GM23338 (cell line): ENCODE data around the gene SIRPA. TPM values are rescaled to one million over a fixed set of nuclear protein-coding genes. Genes with fewer than 3 reads are reported as not detected.

Experiments used
- ATAC-seq: fragments of 200-7000 bp; cut with Tn5 transposase; 3 replicates; pipeline ENCODE4 v1.9.1; 2020
- DNase-seq: peaks from one replicate; pipeline ENCODE4 v3.0.0-alpha.2; 2015; ENCODE audit warnings: low spot score
- H2AFZ ChIP-seq: fragments of 200-600 bp; sonication (generic); 2 replicates; pipeline ENCODE4 v1.8.0; 2016; ENCODE audit warnings: antibody characterized with exemption, mild to moderate bottlenecking, moderate library complexity
- H3F3A ChIP-seq: fragments of 200-600 bp; sonication (generic); replicated peaks from 2 replicates; pipeline ENCODE4 v1.8.0; 2017; ENCODE audit warnings: antibody characterized with exemption, mixed run types, low read depth
- H3K27ac ChIP-seq: fragments of 200-600 bp; sonication (generic); 2 replicates; pipeline ENCODE4 v1.6.1; 2016; ENCODE audit warnings: low read depth
- H3K27me3 ChIP-seq: fragments of 200-600 bp; sonication (generic); 2 replicates; pipeline ENCODE4 v1.8.0; 2016; ENCODE audit warnings: mild to moderate bottlenecking, mixed run types, moderate library complexity; ENCODE audit not compliant: insufficient read depth
- H3K36me3 ChIP-seq: fragments of 200-600 bp; sonication (generic); 2 replicates; pipeline ENCODE4 v1.8.0; 2016; ENCODE audit warnings: mild to moderate bottlenecking; ENCODE audit not compliant: insufficient read depth
- H3K4me1 ChIP-seq: fragments of 200-600 bp; sonication (generic); 2 replicates; pipeline ENCODE4 v1.8.0; 2016; ENCODE audit warnings: mild to moderate bottlenecking, moderate library complexity; ENCODE audit not compliant: insufficient read depth
- H3K4me2 ChIP-seq: fragments of 200-600 bp; sonication (generic); 2 replicates; pipeline ENCODE4 v1.7.1; 2017; ENCODE audit warnings: mixed run types
- H3K4me3 ChIP-seq: fragments of 200-600 bp; sonication (generic); 2 replicates; pipeline ENCODE4 v1.6.1; 2016; ENCODE audit warnings: mixed run types
- H3K79me2 ChIP-seq: fragments of 200-600 bp; sonication (generic); replicated peaks from 2 replicates; pipeline ENCODE4 v1.8.0; 2017; ENCODE audit warnings: mild to moderate bottlenecking; ENCODE audit not compliant: insufficient read depth
- H3K9me2 ChIP-seq: fragments of 200-600 bp; sonication (generic); 2 replicates; pipeline ENCODE4 v1.8.0; 2017; ENCODE audit not compliant: insufficient read depth
- H4K20me1 ChIP-seq: fragments of 200-600 bp; sonication (generic); replicated peaks from 2 replicates; pipeline ENCODE4 v1.8.0; 2017; ENCODE audit warnings: mild to moderate bottlenecking; ENCODE audit not compliant: insufficient read depth
- H3K27ac Mint-ChIP-seq: 2 replicates; pipeline ENCODE4 v1.8.0; 2020; ENCODE audit warnings: inconsistent platforms, mild to moderate bottlenecking, moderate library complexity, mixed read lengths
- H3K27me3 Mint-ChIP-seq: 3 replicates; pipeline ENCODE4 v1.8.0; 2022; ENCODE audit warnings: low read depth, mild to moderate bottlenecking, moderate library complexity, mixed read lengths, inconsistent platforms; ENCODE audit not compliant: insufficient read depth, poor library complexity
- H3K36me3 Mint-ChIP-seq: 3 replicates; pipeline ENCODE4 v1.8.0; 2021; ENCODE audit warnings: low read depth, mild to moderate bottlenecking, inconsistent platforms, moderate library complexity, mixed read lengths
- H3K4me1 Mint-ChIP-seq: 3 replicates; pipeline ENCODE4 v1.8.0; 2020; ENCODE audit warnings: mild to moderate bottlenecking, inconsistent platforms, mixed read lengths
- H3K4me3 Mint-ChIP-seq: 3 replicates; pipeline ENCODE4 v1.8.0; 2021; ENCODE audit warnings: moderate library complexity, mild to moderate bottlenecking, inconsistent platforms, mixed read lengths
- H3K9me3 Mint-ChIP-seq: 3 replicates; pipeline ENCODE4 v1.8.0; 2020; ENCODE audit warnings: moderate library complexity, mild to moderate bottlenecking, inconsistent platforms, mixed read lengths
- CREB1 ChIP-seq: fragments of 250-450 bp; sonication (Bioruptor Pico); IDR thresholded peaks from 2 replicates; pipeline ENCODE4 v1.5.0; 2020; ENCODE audit warnings: low read depth, mild to moderate bottlenecking, moderate library complexity
- EZH2 ChIP-seq: fragments of 200-600 bp; sonication (generic); IDR thresholded peaks from one replicate; pipeline ENCODE4 v1.8.0; 2017; ENCODE audit warnings: antibody characterized with exemption, mild to moderate bottlenecking, low read depth; ENCODE audit not compliant: unreplicated experiment
- EZH2phosphoT487 ChIP-seq: fragments of 200-600 bp; sonication (generic); IDR thresholded peaks from one replicate; pipeline ENCODE4 v1.8.1; 2018; ENCODE audit warnings: antibody characterized with exemption; ENCODE audit not compliant: unreplicated experiment
- JUNB ChIP-seq: IDR thresholded peaks from one replicate; pipeline ENCODE4 v1.6.1; 2016; ENCODE audit warnings: antibody characterized with exemption; ENCODE audit not compliant: unreplicated experiment
- NANOG ChIP-seq: IDR thresholded peaks from 2 replicates; pipeline ENCODE4 v1.6.1; 2016; ENCODE audit warnings: antibody characterized with exemption, borderline replicate concordance
- POLR2AphosphoS5 ChIP-seq: IDR thresholded peaks from 2 replicates; pipeline ENCODE4 v1.6.1; 2016; ENCODE audit warnings: antibody characterized with exemption, low read depth
- STAT1 ChIP-seq: IDR thresholded peaks from one replicate; pipeline ENCODE4 v1.6.1; 2016; ENCODE audit warnings: antibody characterized with exemption; ENCODE audit not compliant: unreplicated experiment
- ZNF114 ChIP-seq: fragments of 250-450 bp; sonication (Bioruptor Pico); IDR thresholded peaks from 2 replicates; pipeline ENCODE4 v1.5.0; 2020; ENCODE audit warnings: mild to moderate bottlenecking, moderate library complexity
- ZNF331 ChIP-seq: fragments of 250-450 bp; sonication (Bioruptor Pico); IDR thresholded peaks from 2 replicates; pipeline ENCODE4 v1.5.0; 2020; ENCODE audit warnings: low read depth, mild to moderate bottlenecking, moderate library complexity
- polyA plus RNA-seq: library from polyadenylated mRNA; unstranded; fragments of >200 nt; fragmentation: Nextera tagmentation; extraction: Ambion mirVana; gene quantifications from 2 replicates; pipeline ENCODE4 v1.2.1, GENCODE V29; 2016
- total RNA-seq: library from RNA; depleted of rRNA; stranded (reverse); fragments of >200 nt; shearing (Covaris generic); gene quantifications from 2 replicates; pipeline ENCODE4 v1.2.3, GENCODE V29; 2014
- TF ChIP-seq, protein P1 (sequence below): IDR thresholded peaks from one replicate; pipeline ENCODE4 v1.6.1; 2018; ENCODE audit warnings: antibody characterized with exemption; ENCODE audit not compliant: unreplicated experiment
- TF ChIP-seq, protein P2 (sequence below): IDR thresholded peaks from 2 replicates; pipeline ENCODE4 v1.6.1; 2016; ENCODE audit warnings: antibody characterized with exemption
- TF ChIP-seq, protein P3 (sequence below), 2 experiments: fragments of 200-600 bp in 1 of 2; sonication (generic) in 1 of 2; conservative IDR thresholded peaks; 2 replicates each; pipeline versions ENCODE4 v1.5.1 to v1.6.1; 2016 to 2017; ENCODE audit warnings: antibody characterized with exemption in 2 of 2, low read depth in 2 of 2, mild to moderate bottlenecking in 2 of 2, moderate library complexity in 1 of 2
- TF ChIP-seq, protein P4 (sequence below): fragments of 250-450 bp; sonication (Bioruptor Pico); IDR thresholded peaks from 2 replicates; pipeline ENCODE4 v1.5.0; 2020; ENCODE audit warnings: mild to moderate bottlenecking, moderate library complexity

SIRPA gene
- total and polyA plus RNA-seq, 2 experiments from 2014 or later, result 1.2 to 2.9 TPM

DNA sequence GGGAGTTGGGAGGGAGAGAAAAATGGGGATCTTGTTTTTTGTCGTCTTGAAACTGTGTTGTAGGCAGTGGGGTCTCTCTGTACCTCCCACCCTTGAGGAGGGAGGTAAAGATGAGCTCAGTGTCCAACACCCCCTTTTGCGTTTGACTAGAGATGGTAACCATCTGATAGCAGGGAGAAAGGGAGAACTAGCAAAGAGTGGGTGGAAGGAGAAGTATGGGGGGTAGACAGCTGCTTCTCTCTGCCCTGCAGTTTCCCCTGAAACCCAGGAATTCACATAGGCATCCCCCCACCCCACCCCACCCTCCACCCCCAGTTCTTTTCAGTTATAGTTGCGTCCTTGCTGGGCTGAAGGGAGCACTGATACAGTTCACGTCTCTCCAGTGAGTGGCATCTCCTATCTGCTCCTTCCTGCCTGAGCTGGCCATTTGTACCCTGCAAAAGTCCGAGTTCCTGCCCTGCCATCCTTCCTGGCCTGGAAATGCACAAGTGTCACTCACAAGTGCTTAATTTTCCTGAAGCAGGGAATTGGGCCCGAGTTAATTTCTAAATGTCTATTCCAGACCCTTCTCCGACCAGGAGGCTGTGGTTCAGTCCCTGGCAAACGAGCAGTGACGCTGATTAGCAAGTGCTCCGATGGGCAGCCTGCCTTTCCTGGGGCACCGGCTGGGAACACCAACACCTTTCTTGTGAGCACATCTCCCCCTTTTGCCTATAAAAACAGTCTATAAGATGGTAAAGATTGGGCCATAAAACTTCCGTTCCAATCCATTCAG, 1.5 kb downstream of the SIRPA start:
- no peaks in the 10 kb centered on the region for H3K9me2 ChIP-seq
- peaks cover 63% of the 10 kb centered on the region for H3K27me3 ChIP-seq
- Mint-ChIP-seq H3K27ac (no peak overlapping the region), H3K9me3 (no peaks in the 10 kb centered on the region), H3K4me1 (peaks cover 57% of the 10 kb centered on the region), H3K27me3 (peaks cover 49% of the 10 kb centered on the region), H3K4me3 (peak overlapping the region; percentile 77), H3K36me3 (no peaks in the 10 kb centered on the region)
- no peak overlapping the region for H3K27ac ChIP-seq
- no peaks in the 10 kb centered on the region; the same call in none of the 2 replicates for H4K20me1 ChIP-seq
- no peak for ATAC-seq
- peak overlapping the region; percentile 85 for H3K4me2 ChIP-seq
- H3F3A ChIP-seq, result 0 out of 2 replicates have a peak, but pooled peaks cover 2% of the 10 kb centered on the region
- H3K79me2 ChIP-seq, result no peaks in the 10 kb centered on the region
- no peak for DNase-seq
- no peak for TF ChIP-seq EZH2phosphoT487
- TF ChIP-seq, protein P1, sequence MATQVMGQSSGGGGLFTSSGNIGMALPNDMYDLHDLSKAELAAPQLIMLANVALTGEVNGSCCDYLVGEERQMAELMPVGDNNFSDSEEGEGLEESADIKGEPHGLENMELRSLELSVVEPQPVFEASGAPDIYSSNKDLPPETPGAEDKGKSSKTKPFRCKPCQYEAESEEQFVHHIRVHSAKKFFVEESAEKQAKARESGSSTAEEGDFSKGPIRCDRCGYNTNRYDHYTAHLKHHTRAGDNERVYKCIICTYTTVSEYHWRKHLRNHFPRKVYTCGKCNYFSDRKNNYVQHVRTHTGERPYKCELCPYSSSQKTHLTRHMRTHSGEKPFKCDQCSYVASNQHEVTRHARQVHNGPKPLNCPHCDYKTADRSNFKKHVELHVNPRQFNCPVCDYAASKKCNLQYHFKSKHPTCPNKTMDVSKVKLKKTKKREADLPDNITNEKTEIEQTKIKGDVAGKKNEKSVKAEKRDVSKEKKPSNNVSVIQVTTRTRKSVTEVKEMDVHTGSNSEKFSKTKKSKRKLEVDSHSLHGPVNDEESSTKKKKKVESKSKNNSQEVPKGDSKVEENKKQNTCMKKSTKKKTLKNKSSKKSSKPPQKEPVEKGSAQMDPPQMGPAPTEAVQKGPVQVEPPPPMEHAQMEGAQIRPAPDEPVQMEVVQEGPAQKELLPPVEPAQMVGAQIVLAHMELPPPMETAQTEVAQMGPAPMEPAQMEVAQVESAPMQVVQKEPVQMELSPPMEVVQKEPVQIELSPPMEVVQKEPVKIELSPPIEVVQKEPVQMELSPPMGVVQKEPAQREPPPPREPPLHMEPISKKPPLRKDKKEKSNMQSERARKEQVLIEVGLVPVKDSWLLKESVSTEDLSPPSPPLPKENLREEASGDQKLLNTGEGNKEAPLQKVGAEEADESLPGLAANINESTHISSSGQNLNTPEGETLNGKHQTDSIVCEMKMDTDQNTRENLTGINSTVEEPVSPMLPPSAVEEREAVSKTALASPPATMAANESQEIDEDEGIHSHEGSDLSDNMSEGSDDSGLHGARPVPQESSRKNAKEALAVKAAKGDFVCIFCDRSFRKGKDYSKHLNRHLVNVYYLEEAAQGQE, result no peak
- TF ChIP-seq, protein P2, sequence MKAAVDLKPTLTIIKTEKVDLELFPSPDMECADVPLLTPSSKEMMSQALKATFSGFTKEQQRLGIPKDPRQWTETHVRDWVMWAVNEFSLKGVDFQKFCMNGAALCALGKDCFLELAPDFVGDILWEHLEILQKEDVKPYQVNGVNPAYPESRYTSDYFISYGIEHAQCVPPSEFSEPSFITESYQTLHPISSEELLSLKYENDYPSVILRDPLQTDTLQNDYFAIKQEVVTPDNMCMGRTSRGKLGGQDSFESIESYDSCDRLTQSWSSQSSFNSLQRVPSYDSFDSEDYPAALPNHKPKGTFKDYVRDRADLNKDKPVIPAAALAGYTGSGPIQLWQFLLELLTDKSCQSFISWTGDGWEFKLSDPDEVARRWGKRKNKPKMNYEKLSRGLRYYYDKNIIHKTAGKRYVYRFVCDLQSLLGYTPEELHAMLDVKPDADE, result no peak
- TF ChIP-seq, protein P3, sequence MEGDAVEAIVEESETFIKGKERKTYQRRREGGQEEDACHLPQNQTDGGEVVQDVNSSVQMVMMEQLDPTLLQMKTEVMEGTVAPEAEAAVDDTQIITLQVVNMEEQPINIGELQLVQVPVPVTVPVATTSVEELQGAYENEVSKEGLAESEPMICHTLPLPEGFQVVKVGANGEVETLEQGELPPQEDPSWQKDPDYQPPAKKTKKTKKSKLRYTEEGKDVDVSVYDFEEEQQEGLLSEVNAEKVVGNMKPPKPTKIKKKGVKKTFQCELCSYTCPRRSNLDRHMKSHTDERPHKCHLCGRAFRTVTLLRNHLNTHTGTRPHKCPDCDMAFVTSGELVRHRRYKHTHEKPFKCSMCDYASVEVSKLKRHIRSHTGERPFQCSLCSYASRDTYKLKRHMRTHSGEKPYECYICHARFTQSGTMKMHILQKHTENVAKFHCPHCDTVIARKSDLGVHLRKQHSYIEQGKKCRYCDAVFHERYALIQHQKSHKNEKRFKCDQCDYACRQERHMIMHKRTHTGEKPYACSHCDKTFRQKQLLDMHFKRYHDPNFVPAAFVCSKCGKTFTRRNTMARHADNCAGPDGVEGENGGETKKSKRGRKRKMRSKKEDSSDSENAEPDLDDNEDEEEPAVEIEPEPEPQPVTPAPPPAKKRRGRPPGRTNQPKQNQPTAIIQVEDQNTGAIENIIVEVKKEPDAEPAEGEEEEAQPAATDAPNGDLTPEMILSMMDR (conservative IDR thresholded peaks at IDR 0.05; ENCODE audit: low read depth in 2 of 2), result no peak
- TF ChIP-seq NANOG, result no peak
- no peak for TF ChIP-seq ZNF331
- no peak for TF ChIP-seq STAT1
- TF ChIP-seq CREB1 (CRISPR knock-in tag), result no peak
- TF ChIP-seq, protein P4, sequence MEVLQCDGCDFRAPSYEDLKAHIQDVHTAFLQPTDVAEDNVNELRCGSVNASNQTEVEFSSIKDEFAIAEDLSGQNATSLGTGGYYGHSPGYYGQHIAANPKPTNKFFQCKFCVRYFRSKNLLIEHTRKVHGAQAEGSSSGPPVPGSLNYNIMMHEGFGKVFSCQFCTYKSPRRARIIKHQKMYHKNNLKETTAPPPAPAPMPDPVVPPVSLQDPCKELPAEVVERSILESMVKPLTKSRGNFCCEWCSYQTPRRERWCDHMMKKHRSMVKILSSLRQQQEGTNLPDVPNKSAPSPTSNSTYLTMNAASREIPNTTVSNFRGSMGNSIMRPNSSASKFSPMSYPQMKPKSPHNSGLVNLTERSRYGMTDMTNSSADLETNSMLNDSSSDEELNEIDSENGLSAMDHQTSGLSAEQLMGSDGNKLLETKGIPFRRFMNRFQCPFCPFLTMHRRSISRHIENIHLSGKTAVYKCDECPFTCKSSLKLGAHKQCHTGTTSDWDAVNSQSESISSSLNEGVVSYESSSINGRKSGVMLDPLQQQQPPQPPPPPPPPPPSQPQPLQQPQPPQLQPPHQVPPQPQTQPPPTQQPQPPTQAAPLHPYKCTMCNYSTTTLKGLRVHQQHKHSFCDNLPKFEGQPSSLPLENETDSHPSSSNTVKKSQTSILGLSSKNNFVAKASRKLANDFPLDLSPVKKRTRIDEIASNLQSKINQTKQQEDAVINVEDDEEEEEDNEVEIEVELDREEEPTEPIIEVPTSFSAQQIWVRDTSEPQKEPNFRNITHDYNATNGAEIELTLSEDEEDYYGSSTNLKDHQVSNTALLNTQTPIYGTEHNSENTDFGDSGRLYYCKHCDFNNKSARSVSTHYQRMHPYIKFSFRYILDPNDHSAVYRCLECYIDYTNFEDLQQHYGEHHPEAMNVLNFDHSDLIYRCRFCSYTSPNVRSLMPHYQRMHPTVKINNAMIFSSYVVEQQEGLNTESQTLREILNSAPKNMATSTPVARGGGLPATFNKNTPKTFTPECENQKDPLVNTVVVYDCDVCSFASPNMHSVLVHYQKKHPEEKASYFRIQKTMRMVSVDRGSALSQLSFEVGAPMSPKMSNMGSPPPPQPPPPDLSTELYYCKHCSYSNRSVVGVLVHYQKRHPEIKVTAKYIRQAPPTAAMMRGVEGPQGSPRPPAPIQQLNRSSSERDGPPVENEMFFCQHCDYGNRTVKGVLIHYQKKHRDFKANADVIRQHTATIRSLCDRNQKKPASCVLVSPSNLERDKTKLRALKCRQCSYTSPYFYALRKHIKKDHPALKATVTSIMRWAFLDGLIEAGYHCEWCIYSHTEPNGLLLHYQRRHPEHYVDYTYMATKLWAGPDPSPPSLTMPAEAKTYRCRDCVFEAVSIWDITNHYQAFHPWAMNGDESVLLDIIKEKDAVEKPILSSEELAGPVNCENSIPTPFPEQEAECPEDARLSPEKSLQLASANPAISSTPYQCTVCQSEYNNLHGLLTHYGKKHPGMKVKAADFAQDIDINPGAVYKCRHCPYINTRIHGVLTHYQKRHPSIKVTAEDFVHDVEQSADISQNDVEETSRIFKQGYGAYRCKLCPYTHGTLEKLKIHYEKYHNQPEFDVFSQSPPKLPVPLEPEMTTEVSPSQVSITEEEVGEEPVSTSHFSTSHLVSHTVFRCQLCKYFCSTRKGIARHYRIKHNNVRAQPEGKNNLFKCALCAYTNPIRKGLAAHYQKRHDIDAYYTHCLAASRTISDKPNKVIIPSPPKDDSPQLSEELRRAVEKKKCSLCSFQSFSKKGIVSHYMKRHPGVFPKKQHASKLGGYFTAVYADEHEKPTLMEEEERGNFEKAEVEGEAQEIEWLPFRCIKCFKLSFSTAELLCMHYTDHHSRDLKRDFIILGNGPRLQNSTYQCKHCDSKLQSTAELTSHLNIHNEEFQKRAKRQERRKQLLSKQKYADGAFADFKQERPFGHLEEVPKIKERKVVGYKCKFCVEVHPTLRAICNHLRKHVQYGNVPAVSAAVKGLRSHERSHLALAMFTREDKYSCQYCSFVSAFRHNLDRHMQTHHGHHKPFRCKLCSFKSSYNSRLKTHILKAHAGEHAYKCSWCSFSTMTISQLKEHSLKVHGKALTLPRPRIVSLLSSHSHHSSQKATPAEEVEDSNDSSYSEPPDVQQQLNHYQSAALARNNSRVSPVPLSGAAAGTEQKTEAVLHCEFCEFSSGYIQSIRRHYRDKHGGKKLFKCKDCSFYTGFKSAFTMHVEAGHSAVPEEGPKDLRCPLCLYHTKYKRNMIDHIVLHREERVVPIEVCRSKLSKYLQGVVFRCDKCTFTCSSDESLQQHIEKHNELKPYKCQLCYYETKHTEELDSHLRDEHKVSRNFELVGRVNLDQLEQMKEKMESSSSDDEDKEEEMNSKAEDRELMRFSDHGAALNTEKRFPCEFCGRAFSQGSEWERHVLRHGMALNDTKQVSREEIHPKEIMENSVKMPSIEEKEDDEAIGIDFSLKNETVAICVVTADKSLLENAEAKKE (CRISPR knock-in tag), result no peak
- TF ChIP-seq EZH2, result no peak
- no peak for TF ChIP-seq ZNF114 (CRISPR knock-in tag)
- TF ChIP-seq JUNB, result no peak
- TF ChIP-seq POLR2AphosphoS5, result no peak
- H2AFZ ChIP-seq, result no peak overlapping the region
- H3K36me3 ChIP-seq, result no peaks in the 10 kb centered on the region; the same call in 1 of the 2 replicates
- H3K4me1 ChIP-seq, result peaks cover 17% of the 10 kb centered on the region
- peak overlapping the region; percentile 81 for H3K4me3 ChIP-seq
